MM.1S (cell line): Measurements from ENCODE around the gene ID2.

Experiments
- DNase-seq: peaks from one replicate; pipeline ENCODE4 v3.0.0-alpha.2; 2015
- H2AFZ ChIP-seq: fragments of 300-600 bp; sonication (generic); 2 replicates; pipeline ENCODE4 v1.6.0; 2016; ENCODE audit warnings: antibody characterized with exemption, low read length
- H3F3A ChIP-seq: fragments of 300-600 bp; sonication (generic); 2 replicates; pipeline ENCODE4 v1.6.1; 2016; ENCODE audit warnings: mild to moderate bottlenecking, antibody characterized with exemption, low read length, moderate library complexity, mixed read lengths; ENCODE audit not compliant: insufficient read depth
- H3K27ac ChIP-seq: fragments of 300-600 bp; sonication (generic); 2 replicates; pipeline ENCODE4 v1.5.1; 2016; ENCODE audit warnings: mild to moderate bottlenecking, low read length
- H3K27me3 ChIP-seq: fragments of 300-600 bp; sonication (generic); replicated peaks from 2 replicates; pipeline ENCODE4 v1.6.0; 2016; ENCODE audit warnings: low read length; ENCODE audit not compliant: insufficient read depth
- H3K36me3 ChIP-seq: fragments of 300-600 bp; sonication (generic); replicated peaks from 2 replicates; pipeline ENCODE4 v1.6.1; 2016; ENCODE audit warnings: mild to moderate bottlenecking, low read length, mixed read lengths; ENCODE audit not compliant: insufficient read depth
- H3K4me1 ChIP-seq: fragments of 300-600 bp; sonication (generic); 2 replicates; pipeline ENCODE4 v1.6.1; 2016; ENCODE audit warnings: low read length, mixed read lengths
- H3K4me2 ChIP-seq: fragments of 300-600 bp; sonication (generic); 2 replicates; pipeline ENCODE4 v1.6.0; 2016; ENCODE audit warnings: low read depth, low read length
- H3K4me3 ChIP-seq: fragments of 300-600 bp; sonication (generic); 2 replicates; pipeline ENCODE4 v1.5.1; 2016; ENCODE audit warnings: low read length, mixed read lengths
- H3K79me2 ChIP-seq: fragments of 300-600 bp; sonication (generic); 2 replicates; pipeline ENCODE4 v1.6.1; 2016; ENCODE audit warnings: mixed run types, low read length, mixed read lengths
- H3K9ac ChIP-seq: fragments of 300-600 bp; sonication (generic); 2 replicates; pipeline ENCODE4 v1.6.1; 2016; ENCODE audit warnings: low read length, mixed read lengths
- H3K9me2 ChIP-seq: fragments of 300-600 bp; sonication (generic); replicated peaks from 2 replicates; pipeline ENCODE4 v1.6.1; 2016; ENCODE audit warnings: mild to moderate bottlenecking, low read length, mixed read lengths; ENCODE audit not compliant: insufficient read depth
- H3K9me3 ChIP-seq: fragments of 300-600 bp; sonication (generic); replicated peaks from 2 replicates; pipeline ENCODE4 v1.6.1; 2016; ENCODE audit warnings: mild to moderate bottlenecking, low read length, mixed read lengths; ENCODE audit not compliant: insufficient read depth
- H4K20me1 ChIP-seq: fragments of 300-600 bp; sonication (generic); 2 replicates; pipeline ENCODE4 v1.6.1; 2016; ENCODE audit warnings: mild to moderate bottlenecking, low read length, moderate library complexity, mixed read lengths; ENCODE audit not compliant: insufficient read depth
- EZH2 ChIP-seq: fragments of 300-600 bp; sonication (generic); optimal IDR thresholded peaks from 2 replicates; pipeline ENCODE3; 2017; ENCODE audit warnings: low read depth, mild to moderate bottlenecking, antibody characterized with exemption, low read length, mixed read lengths
- EZH2phosphoT487 ChIP-seq: fragments of 300-600 bp; sonication (generic); IDR thresholded peaks from 2 replicates; pipeline ENCODE4 v1.6.1; 2018; ENCODE audit warnings: antibody characterized with exemption, low read length
- TF ChIP-seq, protein P1 (sequence below): fragments of 300-600 bp; sonication (generic); IDR thresholded peaks from 2 replicates; pipeline ENCODE4 v1.5.1; 2016; ENCODE audit warnings: antibody characterized with exemption, low read length, mixed read lengths

ID2 gene

GRCh38 chr2:8710951-8711350 is 29.1 kb downstream of the ID2 start:
- Histone ChIP-seq H3K4me2 (no peak overlapping the region), H3K27me3 (no peaks in the 10 kb centered on the region), H3K27ac (no peak overlapping the region), H3K36me3 (no peaks in the 10 kb centered on the region), H3K9ac (no peak overlapping the region), H2AFZ (no peak overlapping the region), H4K20me1 (no peaks in the 10 kb centered on the region), H3F3A (no peaks in the 10 kb centered on the region), H3K79me2 (no peaks in the 10 kb centered on the region), H3K9me2 (no peaks in the 10 kb centered on the region), H3K4me3 (no peak overlapping the region), H3K9me3 (no peaks in the 10 kb centered on the region), H3K4me1 (no peaks in the 10 kb centered on the region)
- TF ChIP-seq, protein P1, sequence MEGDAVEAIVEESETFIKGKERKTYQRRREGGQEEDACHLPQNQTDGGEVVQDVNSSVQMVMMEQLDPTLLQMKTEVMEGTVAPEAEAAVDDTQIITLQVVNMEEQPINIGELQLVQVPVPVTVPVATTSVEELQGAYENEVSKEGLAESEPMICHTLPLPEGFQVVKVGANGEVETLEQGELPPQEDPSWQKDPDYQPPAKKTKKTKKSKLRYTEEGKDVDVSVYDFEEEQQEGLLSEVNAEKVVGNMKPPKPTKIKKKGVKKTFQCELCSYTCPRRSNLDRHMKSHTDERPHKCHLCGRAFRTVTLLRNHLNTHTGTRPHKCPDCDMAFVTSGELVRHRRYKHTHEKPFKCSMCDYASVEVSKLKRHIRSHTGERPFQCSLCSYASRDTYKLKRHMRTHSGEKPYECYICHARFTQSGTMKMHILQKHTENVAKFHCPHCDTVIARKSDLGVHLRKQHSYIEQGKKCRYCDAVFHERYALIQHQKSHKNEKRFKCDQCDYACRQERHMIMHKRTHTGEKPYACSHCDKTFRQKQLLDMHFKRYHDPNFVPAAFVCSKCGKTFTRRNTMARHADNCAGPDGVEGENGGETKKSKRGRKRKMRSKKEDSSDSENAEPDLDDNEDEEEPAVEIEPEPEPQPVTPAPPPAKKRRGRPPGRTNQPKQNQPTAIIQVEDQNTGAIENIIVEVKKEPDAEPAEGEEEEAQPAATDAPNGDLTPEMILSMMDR: no peak
- TF ChIP-seq EZH2 (no peak), EZH2phosphoT487 (no peak)
- no peak for DNase-seq

- Histone ChIP-seq H3K9me2 (no peaks in the 10 kb centered on the region), H2AFZ (no peak overlapping the region), H3K27me3 (no peaks in the 10 kb centered on the region), H3K9ac (no peak overlapping the region), H3K79me2 (no peaks in the 10 kb centered on the region), H3K9me3 (no peaks in the 10 kb centered on the region), H3K4me3 (no peak overlapping the region), H4K20me1 (no peaks in the 10 kb centered on the region), H3F3A (no peaks in the 10 kb centered on the region), H3K4me2 (no peak overlapping the region), H3K36me3 (no peaks in the 10 kb centered on the region), H3K27ac (no peak overlapping the region), H3K4me1 (no peaks in the 10 kb centered on the region)
- DNase-seq: no peak
- TF ChIP-seq, protein P1: no peak
- TF ChIP-seq EZH2 (no peak), EZH2phosphoT487 (no peak)
Observed at GRCh38 chr2:8714283-8714682, 32.4 kb downstream of the ID2 start.

DNA sequence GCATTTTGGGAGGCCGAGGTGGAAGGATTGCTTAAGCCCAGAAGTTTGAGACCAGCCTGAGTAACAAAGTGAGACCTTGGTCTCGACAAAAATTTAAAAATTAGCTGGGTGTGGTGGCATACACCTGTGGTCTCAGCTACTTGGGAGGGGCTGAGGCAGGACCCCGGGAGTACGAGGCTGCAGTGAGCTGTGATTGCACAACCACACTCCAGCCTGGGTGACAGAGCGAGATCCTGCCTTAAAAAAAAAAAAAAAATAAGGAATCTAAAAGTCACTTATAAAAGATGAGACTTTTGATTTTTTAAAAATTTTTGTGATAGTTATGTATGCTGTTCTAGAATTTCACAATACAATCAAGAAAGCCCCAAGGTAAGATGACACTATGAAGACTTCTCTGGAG is 33.1 kb downstream of the ID2 start:
- H3K9me3 ChIP-seq: no peaks in the 10 kb centered on the region
- no peaks in the 10 kb centered on the region for H3K27me3 ChIP-seq
- no peak overlapping the region for H3K27ac ChIP-seq
- no peak overlapping the region for H3K4me3 ChIP-seq
- no peaks in the 10 kb centered on the region for H4K20me1 ChIP-seq
- no peaks in the 10 kb centered on the region for H3K4me1 ChIP-seq
- TF ChIP-seq, protein P1: no peak
- no peak for TF ChIP-seq EZH2phosphoT487
- TF ChIP-seq EZH2: no peak
- no peak for DNase-seq
- H3F3A ChIP-seq: no peaks in the 10 kb centered on the region
- H2AFZ ChIP-seq: no peak overlapping the region
- no peaks in the 10 kb centered on the region for H3K79me2 ChIP-seq
- H3K36me3 ChIP-seq: no peaks in the 10 kb centered on the region
- H3K4me2 ChIP-seq: no peak overlapping the region
- no peaks in the 10 kb centered on the region for H3K9me2 ChIP-seq
- H3K9ac ChIP-seq: no peak overlapping the region
